GM10266 (cell line): Measurements from ENCODE around the gene PCDHA4.

Experiments
- DNase-seq: peaks from one replicate; pipeline ENCODE4 v3.0.0; 2012; ENCODE audit errors: extremely low spot score
- CTCF ChIP-seq: IDR thresholded peaks from 2 replicates; pipeline ENCODE4 v1.5.1; 2012; ENCODE audit warnings: mild to moderate bottlenecking, low read depth; ENCODE audit not compliant: control insufficient read depth, insufficient read depth; ENCODE audit errors: missing control alignments

The PCDHA4 gene

DNA sequence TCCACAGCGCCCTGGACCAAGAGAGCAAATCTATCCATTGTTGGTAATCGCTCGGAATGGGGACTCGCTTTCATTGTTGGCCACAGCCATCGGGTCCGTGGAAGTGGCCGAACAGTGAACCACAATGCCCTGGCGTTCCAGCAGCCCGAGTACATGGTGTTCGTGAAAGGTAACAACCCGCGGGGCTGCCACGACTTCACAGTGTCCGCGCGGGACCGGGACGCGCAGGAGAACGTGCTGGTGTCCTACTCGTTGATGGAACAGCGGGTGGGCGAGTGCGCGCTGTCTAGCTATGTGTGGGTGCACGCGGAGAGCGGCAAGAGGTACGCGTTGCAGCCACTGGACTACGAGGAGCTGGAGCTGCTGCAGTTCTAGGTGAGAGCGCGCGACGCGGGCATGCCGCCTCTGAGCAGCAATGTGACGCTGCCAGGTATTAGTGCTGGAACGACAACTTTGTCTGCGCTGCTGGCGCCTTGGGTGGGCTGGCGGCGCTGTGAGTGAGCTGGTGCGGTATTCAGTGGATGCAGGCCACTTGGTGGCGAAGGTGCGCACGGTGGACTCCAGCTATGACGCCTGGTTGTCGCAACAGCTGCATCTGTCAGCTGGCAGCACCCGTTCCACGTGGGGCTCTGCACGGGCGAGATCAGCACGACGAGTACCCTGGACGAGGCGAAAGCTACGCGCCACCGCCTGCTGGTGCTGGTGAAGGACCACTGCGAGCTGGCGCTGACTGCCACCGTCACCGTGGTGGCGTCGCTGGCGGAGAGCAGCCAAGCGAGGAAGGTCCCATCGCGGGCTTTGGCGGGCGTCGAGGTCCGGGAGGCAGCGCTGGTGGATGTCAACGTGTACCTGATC, 55.8 kb downstream of the PCDHA4 start:
- no peak for DNase-seq
- TF ChIP-seq CTCF = no peak
